Suprapubic skin (tissue), 4 donors: ENCODE measurements around the gene GOLGA1. TPM values are rescaled to one million over a fixed set of nuclear protein-coding genes. Genes with fewer than 3 reads are reported as not detected.

Experiments used
- DNase-seq, 2 donors: peaks; one replicate each; pipeline ENCODE4 v3.0.0-alpha.2; 2019; ENCODE audit warnings: low spot score in 2 of 2
- H3K27ac ChIP-seq: fragments of 200-600 bp; sonication (generic); one replicate; pipeline ENCODE4 v1.5.1; 2019
- H3K27me3 ChIP-seq: fragments of 200-600 bp; sonication (generic); one replicate; pipeline ENCODE4 v1.5.1; 2019
- H3K36me3 ChIP-seq: fragments of 200-600 bp; sonication (generic); one replicate; pipeline ENCODE4 v1.5.1; 2019
- H3K4me1 ChIP-seq: fragments of 200-600 bp; sonication (generic); one replicate; pipeline ENCODE4 v1.5.1; 2019
- H3K4me3 ChIP-seq: fragments of 200-600 bp; sonication (generic); one replicate; pipeline ENCODE4 v1.5.1; 2019; ENCODE audit warnings: mild to moderate bottlenecking
- H3K9me3 ChIP-seq: fragments of 200-600 bp; sonication (generic); one replicate; pipeline ENCODE4 v1.5.1; 2019
- EP300 ChIP-seq: sonication (generic); formaldehyde crosslinking; IDR thresholded peaks from one replicate; pipeline ENCODE4 v1.6.1; 2017; ENCODE audit warnings: antibody characterized with exemption
- POLR2A ChIP-seq, 2 donors: fragments of 450-650 bp; IDR thresholded peaks; one replicate each; pipeline ENCODE4 v1.6.1; 2017; ENCODE audit warnings: antibody characterized with exemption in 2 of 2, mild to moderate bottlenecking in 2 of 2, moderate library complexity in 2 of 2
- POLR2AphosphoS5 ChIP-seq, 3 donors: sonication (generic); formaldehyde crosslinking; IDR thresholded peaks; one replicate each; pipeline ENCODE4 v1.6.1; 2017; ENCODE audit warnings: antibody characterized with exemption in 3 of 3
- WGBS: methylation state at CpG from one replicate; pipeline ENCODE4 v1.1.5; 2018; 5-methylcytosine and 5-hydroxymethylcytosine counted together
- total RNA-seq, 4 donors: library from RNA; depleted of rRNA; stranded (reverse); fragments of >200 nt; gene quantifications; one replicate each; pipeline ENCODE4 v1.1.0, GENCODE V29; 2016
- TF ChIP-seq, protein P1 (sequence below), 2 donors: fragments of 200-600 bp in 1 of 2; fragments of 450-650 bp in 1 of 2; sonication (generic) in 1 of 2; IDR thresholded peaks; one replicate each; pipeline ENCODE4 v1.5.1; 2016 to 2019; ENCODE audit warnings: antibody characterized with exemption in 2 of 2, mild to moderate bottlenecking in 1 of 2, moderate library complexity in 1 of 2

GOLGA1 gene
- total RNA-seq, 4 donors from 2014 or later, result 20.2 to 47.5 (median 24.5) TPM

DNA sequence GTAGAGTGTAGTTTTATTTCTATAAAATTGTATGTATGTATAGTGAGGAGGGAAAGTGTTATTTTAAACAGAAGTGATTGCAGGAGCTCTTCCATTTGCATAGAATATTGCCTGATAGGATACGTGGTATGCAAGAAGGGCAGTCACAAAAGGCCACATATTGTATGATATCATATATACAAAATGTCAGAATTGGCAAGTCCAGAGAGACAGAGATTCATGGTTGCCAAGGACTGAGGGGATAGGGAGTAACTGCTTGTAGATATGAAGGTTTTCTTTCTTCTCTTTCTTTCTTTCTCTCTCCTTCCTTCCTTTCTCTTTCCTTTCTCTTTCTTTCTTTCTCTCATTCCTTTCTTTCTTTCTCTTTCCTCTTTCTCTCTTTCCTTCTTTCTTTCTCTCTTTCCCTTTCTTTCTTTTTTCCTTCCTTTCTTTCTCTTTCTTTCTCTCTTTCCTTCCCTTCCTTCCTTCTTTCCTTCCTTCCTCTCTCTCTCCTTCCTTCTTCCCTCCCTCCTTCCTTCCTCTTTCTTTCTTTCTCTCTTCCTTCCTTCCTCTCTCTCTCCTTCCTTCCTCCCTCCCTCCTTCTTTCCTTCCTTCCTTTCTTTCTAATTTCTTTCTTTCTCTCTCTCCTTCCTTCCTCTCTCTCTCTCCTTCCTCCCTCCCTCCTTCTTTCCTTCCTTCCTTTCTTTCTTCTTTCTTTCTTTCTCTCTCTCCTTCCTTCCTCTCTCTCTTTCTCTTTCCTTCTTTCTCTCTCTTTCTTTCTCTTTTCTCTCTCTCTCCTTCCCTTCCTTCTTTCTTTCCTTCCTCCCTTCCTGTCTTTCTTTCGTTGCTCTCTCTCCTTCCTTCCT, 112.2 kb downstream of the GOLGA1 start:
- H3K27ac ChIP-seq, result no peak overlapping the region
- no peaks in the 10 kb centered on the region for H3K27me3 ChIP-seq
- no peaks in the 10 kb centered on the region for H3K9me3 ChIP-seq
- WGBS, result 41% methylated on average over 2 of the region's 2 CpGs
- DNase-seq, result no peak
- TF ChIP-seq POLR2A (IDR thresholded peaks at IDR 0.05) (no peak), EP300 (no peak), POLR2AphosphoS5 (IDR thresholded peaks at IDR 0.05) (no peak)
- TF ChIP-seq, protein P1, sequence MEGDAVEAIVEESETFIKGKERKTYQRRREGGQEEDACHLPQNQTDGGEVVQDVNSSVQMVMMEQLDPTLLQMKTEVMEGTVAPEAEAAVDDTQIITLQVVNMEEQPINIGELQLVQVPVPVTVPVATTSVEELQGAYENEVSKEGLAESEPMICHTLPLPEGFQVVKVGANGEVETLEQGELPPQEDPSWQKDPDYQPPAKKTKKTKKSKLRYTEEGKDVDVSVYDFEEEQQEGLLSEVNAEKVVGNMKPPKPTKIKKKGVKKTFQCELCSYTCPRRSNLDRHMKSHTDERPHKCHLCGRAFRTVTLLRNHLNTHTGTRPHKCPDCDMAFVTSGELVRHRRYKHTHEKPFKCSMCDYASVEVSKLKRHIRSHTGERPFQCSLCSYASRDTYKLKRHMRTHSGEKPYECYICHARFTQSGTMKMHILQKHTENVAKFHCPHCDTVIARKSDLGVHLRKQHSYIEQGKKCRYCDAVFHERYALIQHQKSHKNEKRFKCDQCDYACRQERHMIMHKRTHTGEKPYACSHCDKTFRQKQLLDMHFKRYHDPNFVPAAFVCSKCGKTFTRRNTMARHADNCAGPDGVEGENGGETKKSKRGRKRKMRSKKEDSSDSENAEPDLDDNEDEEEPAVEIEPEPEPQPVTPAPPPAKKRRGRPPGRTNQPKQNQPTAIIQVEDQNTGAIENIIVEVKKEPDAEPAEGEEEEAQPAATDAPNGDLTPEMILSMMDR (IDR thresholded peaks at IDR 0.05), result no peak
- no peak overlapping the region for H3K4me3 ChIP-seq
- H3K36me3 ChIP-seq, result no peaks in the 10 kb centered on the region
- H3K4me1 ChIP-seq, result peaks cover 21% of the 10 kb centered on the region

Other genes with a start within 250 kb of the GOLGA1 start
- gene NR6A1, start 169.8 kb downstream of the GOLGA1 start, total RNA-seq, result 10 to 100 TPM in 1 of 4 donors, 1 to 10 TPM in 3; 6.5 to 10.1 (median 6.8) TPM
- 10 to 100 TPM; 14.6 to 36.8 (median 18.9) TPM for gene OLFML2A, start 163.9 kb downstream of the GOLGA1 start, total RNA-seq
- gene WDR38, start 87.6 kb downstream of the GOLGA1 start, total RNA-seq, result not detected
- 1,000 to 10,000 TPM; 1,001 to 2,050 (median 1,799) TPM for gene RPL35, start 79.1 kb downstream of the GOLGA1 start, total RNA-seq
- gene ARPC5L, start 79.0 kb downstream of the GOLGA1 start, total RNA-seq, result 10 to 100 TPM; 16.9 to 52.4 (median 33.0) TPM
- 10 to 100 TPM in 2 of 4 donors, 1 to 10 TPM in 2; 5.9 to 38.1 (median 10.2) TPM for gene SCAI, start 202.4 kb upstream of the GOLGA1 start, total RNA-seq
- 10 to 100 TPM; 26.8 to 36.8 (median 29.6) TPM for gene PPP6C, start 248.7 kb upstream of the GOLGA1 start, total RNA-seq